Dermis microvascular lymphatic vessel endothelial cell (primary cell): ENCODE results near the gene HSPA12A. TPM values are rescaled to one million over a fixed set of nuclear protein-coding genes. Genes with fewer than 3 reads are reported as not detected.

Experiments
- DNase-seq, 2 donors: peaks; one replicate each; pipeline versions ENCODE4 v3.0.0 to v3.0.0-alpha.2; 2010; ENCODE audit warnings: low read depth in 2 of 2
- total RNA-seq: library from RNA; depleted of rRNA; stranded (reverse); fragments of >200 nt; gene quantifications from 2 replicates; pipeline ENCODE4 v1.2.1, GENCODE V29; 2014

Gene HSPA12A
- total RNA-seq, 1 donor from 2014 or later = 0.77 TPM

DNA sequence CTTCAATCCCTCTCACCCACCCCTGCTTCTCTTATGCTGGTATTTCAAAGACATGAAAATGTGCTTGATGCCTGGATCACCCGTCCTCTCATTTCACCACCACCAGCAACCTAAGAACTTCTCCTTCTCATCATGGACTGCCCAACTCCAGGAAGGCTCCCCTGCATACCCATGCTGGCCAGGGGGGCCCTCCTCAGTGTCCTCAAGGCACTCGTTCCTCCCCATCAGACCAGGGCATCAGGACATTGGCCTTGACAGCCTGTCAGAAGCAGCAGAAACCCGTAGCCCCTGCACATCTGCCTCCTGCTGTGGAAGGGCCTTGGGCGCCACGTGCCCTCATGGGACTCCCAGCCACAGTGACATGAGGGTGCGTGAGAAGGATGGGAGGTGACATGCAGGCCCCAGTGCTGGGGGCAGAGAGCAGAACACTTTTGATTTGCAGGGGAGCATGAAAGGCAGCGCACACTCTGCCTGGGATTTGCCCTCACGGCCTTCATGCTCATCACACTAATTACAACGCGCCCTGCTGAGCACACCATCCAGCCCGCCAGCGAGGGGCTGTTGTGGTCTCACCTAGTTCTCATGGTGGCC lies 1.9 kb upstream of the HSPA12A start:
- no peak for DNase-seq

GRCh38 chr10:116743266-116744064 lies 1.1 kb upstream of the HSPA12A start:
- DNase-seq = no peak

DNA sequence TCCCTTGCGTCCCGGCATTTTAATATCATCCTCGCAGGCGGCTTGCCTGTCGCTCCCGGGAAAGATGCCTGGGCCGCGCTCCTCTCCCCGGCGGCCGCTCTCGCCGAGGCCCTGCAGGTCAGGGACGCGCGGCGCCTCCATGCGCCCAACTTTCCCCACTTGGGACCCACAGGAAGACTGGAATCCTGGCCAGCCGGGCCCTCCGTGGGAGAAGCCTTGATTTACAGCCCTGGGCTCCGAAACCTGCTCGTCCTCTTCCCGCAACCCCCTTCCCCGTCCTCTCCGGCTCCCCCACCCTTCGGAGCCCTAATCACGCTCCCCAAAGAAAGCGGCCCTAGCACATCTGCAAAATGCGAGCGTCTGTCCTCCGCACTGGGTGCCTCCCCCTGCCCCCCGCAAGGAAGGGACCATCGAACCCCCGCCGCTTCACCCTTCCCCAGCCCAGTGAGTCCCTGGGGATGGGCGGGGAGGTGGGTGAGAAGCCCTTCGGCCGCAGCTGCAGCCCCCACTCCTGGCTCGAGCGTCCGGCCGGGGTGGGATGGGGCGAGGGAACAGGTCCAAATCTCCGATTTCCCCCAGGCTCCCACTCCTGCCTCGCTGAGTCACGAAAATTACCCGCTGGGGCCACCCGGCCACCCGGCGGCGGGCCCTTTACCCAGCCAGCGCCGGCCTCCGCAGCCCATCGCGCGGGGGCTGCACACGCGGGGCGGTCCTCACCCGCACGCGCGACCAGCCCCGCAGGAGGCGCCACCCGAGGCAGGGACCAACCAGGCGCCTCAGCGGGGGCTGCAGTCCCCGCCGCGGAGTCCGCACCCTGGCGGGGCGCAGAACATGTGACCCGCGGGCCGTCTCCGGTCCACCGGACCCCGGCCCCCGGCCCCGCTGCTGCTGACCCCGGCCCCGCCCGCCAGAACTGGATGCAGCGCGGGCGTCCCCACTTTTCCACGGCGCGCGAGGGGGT lies 695 bp downstream of the HSPA12A start:
- no peak for DNase-seq

GRCh38 chr10:116740971-116741370 lies 1.4 kb downstream of the HSPA12A start:
- no peak for DNase-seq

DNA sequence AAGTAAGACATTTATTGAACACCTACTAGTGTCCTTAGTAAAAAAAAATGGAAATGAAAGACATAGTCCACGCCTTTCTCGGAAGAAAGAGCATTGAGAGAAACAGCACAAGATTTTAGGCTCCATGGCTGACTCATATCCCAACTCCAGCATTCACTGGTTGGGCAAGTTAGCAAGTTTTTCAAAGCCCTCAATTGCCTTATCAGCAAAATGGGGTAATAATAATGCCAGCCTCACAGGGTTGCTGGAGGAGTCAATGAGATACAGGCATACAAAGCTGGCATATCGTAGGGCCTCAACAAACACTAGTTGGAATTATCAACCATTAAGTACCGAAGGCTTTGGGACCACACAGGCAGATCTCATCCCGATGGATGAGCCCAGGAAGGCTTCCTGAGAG lies 4.0 kb downstream of the HSPA12A start:
- DNase-seq = no peak

DNA sequence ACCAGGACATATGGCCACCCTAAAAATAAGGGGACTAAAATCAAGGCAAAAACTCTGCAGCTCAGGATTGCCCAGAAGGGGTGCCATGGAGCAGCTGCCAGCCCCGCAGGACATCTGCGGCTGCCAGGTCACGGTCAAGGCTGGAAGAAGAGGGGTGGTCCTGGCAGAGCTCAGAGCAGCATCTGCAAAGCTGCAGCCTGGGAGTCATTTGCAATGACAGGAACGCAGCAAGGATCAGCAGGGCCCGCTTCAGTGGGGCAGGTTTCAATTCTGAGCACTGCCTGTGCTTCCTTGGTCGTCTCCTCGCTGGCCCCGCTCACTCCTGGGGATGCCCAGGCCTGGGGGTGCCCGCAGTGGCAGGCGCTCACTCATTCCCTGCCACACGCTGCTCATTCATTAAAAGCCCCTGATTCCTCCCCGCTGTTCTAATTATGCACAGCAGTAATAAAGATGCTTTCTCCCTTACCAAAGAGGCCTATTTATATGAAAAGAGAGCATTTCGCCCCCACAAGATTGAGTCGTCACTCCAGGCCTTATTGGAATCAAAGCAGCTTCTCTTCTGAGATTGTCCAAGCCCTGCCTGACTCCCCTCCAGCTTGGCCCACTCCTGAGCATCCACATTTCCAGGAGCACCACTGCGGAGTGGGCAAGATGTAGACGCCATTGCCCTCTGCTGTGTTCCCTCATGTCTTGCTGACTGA lies 4.6 kb downstream of the HSPA12A start:
- no peak for DNase-seq

GRCh38 chr10:116733566-116733965 lies 8.8 kb downstream of the HSPA12A start:
- no peak for DNase-seq

GRCh38 chr10:116732573-116732972 lies 9.8 kb downstream of the HSPA12A start:
- DNase-seq = no peak

GRCh38 chr10:116730464-116731260 lies 11.7 kb downstream of the HSPA12A start:
- no peak for DNase-seq

DNA sequence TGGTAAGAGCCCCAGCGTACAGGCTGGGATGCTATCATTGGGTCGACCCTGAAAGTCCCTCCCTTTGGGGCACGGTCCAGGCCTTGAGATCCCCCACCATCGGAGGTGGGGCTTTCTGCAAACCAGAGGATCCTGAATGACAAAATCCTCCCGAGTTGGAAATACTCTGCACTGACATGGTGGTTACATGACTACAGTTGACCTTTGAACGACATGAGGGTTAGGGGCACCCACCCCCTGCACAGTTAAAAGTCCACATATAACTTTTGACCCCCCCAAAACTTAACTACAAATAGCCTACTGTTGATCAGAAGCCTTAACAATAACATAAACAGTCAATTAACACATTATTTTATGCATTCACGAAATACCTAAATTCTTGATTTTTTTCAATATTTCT lies 13.1 kb downstream of the HSPA12A start:
- no peak for DNase-seq

GRCh38 chr10:116728526-116729096 lies 13.8 kb downstream of the HSPA12A start:
- DNase-seq = no peak

DNA sequence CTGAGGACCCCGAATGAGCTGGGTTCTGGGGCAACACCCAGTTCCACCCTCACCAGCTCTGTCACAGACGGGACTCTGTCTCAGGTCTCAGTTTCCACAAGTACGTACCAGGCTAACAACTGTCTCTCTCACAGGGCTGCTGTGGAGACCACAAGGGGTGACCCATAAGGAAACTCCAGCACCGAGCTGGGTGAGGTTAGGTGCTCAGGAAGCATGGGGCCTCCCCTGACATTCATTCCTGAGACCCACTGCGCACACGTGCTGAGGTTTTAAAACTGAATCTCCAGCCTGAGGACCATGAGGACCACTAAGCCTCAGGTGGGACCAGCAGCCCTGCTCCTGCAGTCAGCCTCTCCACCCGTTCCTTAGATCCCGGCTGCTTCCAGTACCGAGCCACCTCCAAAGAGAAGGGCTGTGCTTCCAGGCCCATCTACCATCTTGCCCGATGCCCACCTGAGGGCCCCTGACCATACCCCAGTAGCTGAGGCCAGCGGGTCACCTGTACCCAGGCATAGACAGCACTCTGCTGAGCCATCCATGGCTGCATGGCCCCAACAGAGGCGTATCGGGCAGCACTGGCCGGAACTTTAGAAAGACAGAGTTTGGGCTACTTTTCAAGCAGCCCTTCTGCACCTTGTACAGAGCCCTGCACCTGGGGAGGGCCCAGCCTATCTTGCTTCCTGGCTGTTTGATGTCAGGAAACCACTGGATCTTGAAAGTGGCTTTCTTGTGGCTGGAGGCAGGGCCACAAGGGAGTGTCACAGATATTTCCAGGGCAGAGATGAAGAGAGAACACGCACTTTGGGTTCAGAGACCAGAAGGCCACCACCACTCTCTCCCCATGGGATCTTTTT lies 18.7 kb downstream of the HSPA12A start:
- DNase-seq = no peak

GRCh38 chr10:116722736-116723427 lies 19.5 kb downstream of the HSPA12A start:
- DNase-seq = no peak

DNA sequence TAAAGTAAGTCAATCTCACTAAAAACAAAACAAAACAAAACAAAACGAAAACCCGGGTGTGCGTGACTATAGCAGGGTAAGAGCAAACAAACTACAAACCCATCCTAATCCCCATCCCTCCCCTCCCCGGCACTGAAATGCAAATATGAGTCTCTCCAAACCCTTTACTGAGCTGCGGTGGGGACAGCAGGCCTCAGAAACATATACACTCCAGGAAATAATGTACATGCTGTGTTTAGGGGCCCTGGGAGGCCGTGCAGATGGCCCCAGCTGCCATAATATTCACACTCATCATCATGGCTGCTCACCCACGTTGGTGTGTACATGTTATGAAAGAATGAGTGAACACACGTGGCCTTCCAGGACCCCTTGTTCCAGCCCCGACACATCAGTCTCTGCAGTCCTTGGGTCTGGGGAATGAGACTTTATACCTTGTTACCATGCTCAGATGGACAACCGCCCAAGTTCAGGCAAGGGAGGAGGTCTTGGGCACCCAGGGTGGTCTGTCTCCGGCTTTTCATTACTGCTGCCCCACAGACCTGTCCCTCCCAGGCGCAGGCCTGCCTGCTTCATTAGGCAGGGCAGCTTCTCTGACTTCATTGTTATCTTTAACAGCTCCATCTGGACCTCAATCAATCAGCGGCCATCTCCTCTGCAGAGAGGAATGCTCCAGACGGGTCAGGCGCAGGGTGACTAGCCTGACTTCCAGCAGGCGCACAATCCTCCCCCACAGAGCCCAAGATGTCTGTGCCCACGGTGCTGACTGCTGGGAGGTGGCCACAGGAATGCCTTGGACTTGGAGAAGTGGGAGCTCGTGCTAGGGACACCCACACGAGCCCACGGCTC lies 20.6 kb downstream of the HSPA12A start:
- no peak for DNase-seq

DNA sequence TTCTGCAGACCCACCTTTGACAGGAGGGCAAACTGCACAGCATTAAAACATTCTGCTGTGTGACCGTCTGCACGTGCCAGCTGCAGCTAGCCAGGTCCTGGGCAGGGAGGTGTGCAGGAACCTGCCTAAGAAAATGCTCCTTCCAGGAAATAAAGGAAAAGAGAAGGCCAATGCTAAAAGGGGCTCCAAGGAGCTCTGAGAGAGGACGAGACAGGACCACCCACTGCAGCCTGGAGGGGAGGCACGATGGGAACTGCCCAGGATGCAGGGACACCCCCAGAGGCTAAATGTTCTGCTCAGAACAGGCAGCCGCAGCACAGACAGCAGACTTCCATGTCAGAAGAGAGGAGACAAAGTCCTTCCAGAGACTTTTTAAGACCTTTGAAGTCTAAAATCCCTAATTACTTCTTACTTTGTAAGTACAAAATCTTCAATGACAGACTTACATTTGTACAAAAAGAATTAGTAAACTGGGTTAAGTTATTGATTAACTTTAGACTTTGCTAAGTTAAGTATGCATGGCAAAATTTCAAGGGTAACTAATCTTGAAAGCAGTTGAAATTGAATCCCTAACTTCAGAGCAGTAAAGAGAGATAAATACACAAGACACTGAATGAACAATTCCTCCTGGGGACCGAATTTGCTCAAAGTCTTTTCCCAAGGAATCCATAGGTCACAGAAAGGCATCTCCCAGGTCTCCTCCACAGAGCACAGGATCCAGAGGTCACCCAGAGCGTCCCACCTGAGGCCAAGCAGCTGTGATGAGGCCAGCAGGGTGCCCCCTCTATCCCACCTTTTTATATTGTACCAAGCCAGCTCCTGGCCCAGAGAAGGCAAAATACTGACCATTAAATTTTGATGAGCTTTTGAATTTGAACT lies 21.5 kb downstream of the HSPA12A start:
- DNase-seq = no peak

GRCh38 chr10:116720241-116720643 lies 22.1 kb downstream of the HSPA12A start:
- DNase-seq = no peak

DNA sequence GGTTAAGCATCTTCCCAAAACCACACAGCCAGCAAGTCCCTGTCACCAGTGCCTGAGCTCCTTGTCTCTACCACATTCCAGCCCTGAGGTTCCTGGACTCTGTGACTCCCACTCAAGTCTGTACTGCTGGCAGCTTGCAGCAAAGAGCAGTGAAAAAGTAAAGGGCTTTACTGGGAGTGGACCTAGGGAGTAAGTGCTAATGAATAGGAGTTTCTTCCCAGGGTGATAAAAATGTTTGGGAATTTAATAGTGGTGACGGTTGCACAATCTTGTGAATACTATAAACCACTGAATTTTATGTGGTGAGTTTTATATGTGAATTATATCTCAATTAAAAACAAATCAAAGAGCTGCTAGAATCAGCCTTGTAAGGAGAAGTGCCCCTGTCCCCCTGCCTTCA lies 22.6 kb downstream of the HSPA12A start:
- no peak for DNase-seq
